Cardiac septum (tissue), 1 donor: ENCODE data around the gene CGB1. TPM values are rescaled to one million over a fixed set of nuclear protein-coding genes. Genes with fewer than 3 reads are reported as not detected.
"Not testable (repeated sequence)": the region's sequence is repeated elsewhere in the genome, so short reads cannot be mapped to it uniquely, and the experiment has no call there.

Experiments
- DNase-seq: peaks from one replicate; pipeline ENCODE4 v3.0.0-alpha.2; 2020; ENCODE audit warnings: low spot score
- intact Hi-C: fragments of 100-400 bp; cut with DNase I; formaldehyde crosslinking; loops from one replicate; pipeline ENCODE4 v1.14.0; 2022
- long read RNA-seq: library from polyadenylated mRNA; unstranded; transcript quantifications from one replicate; pipeline ENCODE4 v2.0.0, GENCODE V29; 2021
- total RNA-seq: library from RNA; stranded (reverse); fragmentation: NEBNext Ultra II Directional; extraction: Animal tissue kit (Norgen Biotek cat#: 25700); gene quantifications from one replicate; pipeline ENCODE4 v1.2.1, GENCODE V29; 2021
- donor health status: DM: no; HTN: no; CAD: no.

Gene CGB1
- not detected for total RNA-seq
- long read RNA-seq: 0 reads

DNA sequence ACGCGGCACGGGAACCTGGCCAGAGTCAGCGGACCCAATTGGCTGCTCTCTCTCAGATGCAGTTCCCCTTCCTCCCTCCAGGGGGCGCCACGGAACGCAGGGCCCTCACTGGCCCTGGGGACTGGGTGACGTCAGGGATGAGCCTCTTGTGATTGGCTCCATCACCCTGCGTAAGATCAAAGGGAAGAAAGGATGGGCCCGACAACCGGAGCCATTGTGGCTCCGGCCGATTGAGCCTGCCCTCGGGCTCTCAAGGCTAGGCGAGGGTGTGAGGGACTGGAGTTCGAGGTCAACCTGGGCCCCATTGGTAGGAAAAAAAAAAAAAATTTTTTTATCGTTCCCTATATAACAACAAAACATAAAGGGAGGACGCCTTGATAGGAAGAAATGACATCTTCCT, at the start of gene CGB1:
CGB1 (minus strand) TSS at position 81 of the 400 bp plus-strand sequence. CDS start 184 bp downstream, outside the sequence.
- DNase-seq, intact Hi-C loops: not testable (repeated sequence)

DNA sequence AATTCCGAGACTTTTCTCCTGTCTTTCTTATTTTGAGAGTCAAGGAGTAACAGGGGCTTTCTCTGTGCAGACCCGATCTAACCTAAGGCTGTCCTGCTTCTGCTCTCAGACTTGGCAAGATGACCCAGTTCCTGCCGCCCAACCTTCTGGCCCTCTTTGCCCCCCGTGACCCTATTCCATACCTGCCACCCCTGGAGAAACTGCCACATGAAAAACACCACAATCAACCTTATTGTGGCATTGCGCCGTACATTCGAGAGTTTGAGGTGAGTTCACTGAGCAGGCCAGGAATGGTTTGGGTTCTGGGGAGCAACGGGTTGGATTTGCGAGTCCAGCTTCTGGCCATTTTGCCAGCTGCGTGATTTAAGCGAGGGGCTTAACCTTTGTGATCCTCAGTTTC, 49.6 kb upstream of the CGB1 start:
- DNase-seq: no peak
- intact Hi-C loops: no loop called here

DNA sequence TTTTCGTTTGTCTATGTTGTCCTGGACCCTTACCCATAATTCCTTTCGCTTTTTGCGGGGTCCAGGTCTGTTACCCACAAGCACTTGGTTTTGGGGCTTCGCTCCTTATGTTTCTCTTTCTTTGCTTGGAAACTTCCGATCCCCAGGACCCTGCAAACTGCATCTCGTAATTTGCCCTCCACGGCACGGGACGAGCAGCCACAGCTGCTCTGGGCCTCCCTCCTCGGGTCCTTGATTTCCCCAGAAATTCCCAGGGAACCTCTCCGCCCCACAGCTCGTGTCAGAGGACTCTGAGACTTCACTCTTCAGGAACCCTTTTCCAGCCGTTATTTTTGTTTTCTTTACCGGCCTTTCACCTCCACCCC, 49.2 kb upstream of the CGB1 start:
- DNase-seq: no peak
- intact Hi-C loops: no loop called here

DNA sequence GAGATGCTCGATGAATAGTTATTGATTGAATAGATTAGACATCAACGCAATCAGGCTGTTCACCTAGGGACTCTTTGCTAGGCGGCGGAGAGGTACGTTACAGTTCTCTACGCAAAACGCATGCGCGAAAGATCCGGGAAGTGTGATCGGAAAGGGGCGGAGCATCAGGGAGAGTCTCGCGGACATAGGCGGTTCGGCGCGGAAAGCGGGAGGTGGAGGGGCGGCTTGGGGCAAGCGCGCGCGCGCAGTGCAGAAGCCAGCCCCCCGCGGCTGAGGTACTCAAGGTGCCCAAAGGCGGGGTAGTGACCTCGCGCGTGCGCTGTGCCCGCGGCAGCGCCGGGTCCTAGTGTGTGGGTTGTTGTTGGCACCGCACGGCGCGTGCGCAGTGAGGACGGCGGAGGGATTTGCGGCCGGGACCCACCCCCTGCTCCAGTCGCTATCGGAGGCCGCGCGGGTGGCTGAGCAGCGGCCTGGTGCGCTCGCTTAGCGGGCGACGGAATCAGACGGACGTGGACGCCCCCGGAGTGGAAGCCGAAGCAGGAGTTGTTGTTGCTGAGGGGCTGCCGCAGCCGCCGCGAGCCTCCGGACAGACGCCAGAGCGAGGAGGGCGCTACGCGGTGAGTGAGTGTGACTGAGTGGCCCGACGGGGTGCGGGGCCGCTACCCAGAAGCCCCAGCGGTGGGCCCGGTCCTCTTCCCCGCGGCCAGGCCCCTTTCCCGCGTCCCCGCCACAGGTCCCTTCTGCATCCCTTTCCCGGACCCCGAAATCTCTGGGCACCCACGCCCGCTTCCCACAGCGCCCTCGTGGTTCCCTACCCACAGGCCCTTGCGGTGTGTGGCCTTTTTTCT, 48.5 kb upstream of the CGB1 start, which contains the start of gene SNRNP70:
SNRNP70 (plus strand) TSS at position 432 of the 848 bp plus-strand sequence. CDS start 964 bp downstream, outside the sequence.
- DNase-seq: peak; percentile 99
- intact Hi-C loops: no loop called here

DNA sequence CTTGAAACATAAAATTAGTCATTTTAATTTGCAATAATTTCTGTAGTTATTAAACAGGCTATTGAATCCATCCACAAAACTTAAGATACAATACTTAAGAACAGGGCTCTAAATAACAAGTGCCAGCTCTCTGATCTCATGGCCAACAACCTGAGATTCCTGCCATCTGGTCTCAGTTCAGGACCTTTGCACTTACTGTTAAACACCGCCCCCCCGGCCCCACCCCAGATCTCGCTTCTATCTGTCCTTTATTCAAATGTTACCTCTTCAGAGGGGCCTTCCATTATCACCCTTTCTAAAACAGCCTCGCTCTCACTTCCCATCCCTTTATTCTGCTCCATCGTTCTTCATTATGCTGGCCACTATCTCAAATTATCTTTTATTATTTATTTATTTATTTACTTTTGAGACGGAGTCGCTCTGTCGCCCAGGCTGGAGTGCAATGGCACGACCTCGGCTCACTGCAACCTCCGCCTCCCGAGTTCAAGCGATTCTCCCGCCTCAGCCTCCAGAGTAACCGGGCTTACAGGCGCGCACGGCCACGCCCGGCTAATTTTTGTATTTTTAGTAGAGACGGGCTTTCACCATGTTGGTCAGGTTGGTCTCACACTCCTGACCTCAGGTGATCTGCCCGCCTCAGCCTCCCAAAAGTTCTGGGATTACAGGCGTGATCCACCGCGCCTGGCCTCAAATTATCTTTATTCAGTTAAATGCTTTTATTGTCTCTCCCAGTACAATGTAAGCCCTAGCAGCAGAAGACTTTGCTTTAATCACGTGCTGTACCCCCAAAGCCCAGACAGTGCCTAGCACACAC, 47.7 kb upstream of the CGB1 start:
- intact Hi-C loops: no loop called here
- DNase-seq: no peak

DNA sequence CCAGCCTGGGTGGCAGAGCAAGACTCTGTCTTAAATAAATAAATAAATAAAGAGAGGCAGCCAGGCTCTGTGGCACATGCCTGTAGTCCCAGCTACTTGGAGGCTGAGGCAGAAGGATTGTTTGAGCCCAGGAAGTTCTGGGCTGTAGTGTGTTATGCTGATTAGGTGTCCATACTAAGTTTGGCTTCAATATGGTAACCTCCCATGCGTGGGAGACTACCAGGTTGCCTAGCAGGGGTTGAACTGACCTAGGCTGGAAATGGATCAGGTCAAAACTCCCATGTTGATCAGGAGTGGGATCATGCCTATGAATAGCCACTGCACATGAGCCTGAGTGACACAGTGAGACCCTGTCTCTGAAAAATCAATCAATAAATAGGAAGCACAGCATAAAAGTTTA, 44.6 kb upstream of the CGB1 start:
- intact Hi-C loops: no loop called here
- no peak for DNase-seq

DNA sequence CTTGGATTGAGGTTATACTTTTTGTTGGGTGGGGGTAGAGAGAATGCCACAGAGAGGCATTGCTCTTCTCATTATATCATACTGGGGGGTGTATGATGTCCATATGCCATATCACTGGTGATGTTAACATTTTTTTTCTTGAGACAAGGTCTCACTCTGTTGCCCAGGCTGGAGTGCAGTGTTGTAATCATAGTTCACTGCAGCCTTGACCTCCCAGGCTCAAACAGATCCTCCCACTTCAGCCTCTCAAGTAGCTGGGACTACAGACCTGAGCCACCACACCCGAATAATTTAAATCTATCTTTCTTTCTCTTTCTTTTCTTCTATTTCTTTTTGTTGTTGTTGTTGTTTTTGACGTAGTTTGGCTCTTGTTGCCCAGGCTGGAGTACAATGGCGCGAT, 43.7 kb upstream of the CGB1 start:
- intact Hi-C loops: no loop called here
- no peak for DNase-seq

DNA sequence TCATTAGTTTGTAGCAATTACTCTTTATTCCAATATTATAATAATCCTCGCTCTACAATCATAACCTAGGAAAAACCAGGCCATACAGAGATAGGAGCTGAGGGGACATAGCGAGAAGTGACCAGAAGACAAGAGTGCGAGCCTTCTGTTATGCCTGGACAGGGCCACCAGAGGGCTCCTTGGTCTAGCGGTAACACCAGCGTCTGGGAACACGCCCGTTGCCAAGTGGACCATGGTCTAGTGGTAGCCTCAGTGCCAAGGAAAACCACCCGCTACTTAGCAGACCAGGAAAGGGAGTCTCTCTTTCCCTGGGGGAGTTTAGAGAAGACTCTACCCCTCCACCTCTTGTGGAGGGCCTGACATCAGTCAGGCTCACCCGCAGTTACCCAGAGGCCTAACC, 38.2 kb upstream of the CGB1 start:
- DNase-seq: peak; percentile 80
- intact Hi-C loops: not testable (repeated sequence)

DNA sequence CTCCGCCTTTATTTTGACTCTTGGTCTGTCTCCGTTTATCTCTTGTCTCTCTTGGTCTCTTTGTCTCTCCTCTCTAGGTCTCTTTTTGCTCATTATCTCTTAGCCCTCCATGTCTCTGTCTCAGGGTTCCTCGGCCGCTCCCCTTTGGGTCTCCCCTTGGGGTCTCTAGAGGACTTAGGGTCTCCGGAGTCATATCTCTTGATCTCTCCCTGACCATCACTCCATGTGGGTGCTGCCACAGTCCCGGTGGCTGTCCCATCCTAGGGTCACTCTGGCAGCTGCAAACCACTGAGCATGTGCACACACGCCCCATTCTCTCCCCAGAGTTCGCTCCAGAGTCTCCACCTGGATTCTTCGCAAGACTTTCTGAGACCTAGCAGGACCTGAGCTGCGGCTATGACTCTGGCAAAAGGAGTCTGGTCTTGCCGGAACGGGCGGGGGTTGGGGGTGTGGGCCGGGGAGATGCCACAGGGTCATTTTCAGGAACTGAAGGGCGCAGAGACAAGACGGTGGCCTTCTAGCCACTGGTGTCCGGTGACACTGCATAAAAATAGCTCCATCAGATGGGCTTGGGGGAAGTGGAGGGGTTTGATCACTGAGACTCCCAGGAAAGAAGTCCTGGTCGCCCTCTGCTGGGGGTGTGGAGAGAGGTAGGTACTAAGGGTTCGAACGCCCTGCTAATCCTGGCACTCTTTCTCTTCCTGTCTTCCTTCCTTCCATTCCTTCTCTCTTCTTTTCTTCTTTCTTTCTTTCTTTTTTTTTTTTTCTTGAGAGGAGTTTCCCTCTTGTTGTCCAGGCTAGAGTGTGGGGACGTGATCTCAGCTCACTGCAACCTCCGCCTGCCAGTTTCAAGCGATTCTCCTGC, 37.1 kb upstream of the CGB1 start:
- intact Hi-C loops: no loop called here
- no peak for DNase-seq

DNA sequence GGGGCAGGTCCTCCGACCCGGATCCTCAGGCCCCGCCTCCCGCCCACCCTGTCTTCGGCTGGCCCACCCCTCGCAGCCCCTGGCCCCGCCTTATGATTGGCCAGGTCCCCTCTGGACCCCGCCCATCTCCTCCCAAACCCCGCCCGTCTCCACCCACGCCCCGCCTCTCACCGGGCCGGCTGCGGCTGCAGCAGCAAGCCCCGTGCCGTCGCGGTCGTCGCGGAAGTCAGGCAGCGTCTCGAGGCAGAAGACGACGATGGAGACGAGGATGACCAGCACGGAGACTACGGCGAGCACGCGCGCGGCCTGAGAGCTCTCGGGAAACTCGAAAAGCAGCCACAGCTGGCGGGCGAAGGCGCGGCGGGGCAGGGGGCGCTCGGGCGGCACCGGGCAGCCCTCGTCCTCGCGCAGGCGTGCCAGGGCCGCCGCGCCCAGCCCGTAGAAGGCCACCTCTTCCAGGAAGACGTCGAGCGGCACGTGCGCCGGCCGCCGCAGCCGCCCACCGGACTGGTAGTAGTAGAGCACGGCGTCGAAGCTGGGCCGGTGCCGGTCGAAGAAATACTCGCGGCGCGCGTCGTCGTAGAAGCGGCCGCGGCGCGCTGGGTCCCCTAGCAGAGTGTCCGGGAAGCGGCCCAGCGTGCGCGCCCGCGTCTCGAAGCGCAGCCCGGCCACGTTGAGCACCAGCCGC, 35.3 kb upstream of the CGB1 start:
- intact Hi-C loops: no loop called here
- no peak for DNase-seq

DNA sequence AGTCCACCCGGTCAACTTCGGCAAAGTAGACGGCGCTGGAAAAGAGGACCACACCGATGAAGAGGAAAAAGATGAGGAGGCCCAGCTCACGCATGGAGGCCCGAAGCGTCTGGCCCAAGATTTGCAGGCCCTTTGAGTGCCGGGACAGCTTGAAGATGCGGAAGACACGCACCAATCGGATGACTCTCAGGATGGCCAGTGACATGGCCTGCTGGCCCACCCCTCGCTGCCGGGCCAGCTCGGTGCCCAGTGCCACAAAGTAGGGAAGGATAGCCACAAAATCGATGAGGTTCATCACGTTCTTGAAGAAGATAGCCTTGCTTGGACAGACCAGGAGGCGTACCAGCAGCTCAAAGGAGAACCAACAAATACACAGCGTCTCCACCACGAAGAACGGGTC, 33.7 kb upstream of the CGB1 start:
- DNase-seq: no peak
- intact Hi-C loops: no loop called here

DNA sequence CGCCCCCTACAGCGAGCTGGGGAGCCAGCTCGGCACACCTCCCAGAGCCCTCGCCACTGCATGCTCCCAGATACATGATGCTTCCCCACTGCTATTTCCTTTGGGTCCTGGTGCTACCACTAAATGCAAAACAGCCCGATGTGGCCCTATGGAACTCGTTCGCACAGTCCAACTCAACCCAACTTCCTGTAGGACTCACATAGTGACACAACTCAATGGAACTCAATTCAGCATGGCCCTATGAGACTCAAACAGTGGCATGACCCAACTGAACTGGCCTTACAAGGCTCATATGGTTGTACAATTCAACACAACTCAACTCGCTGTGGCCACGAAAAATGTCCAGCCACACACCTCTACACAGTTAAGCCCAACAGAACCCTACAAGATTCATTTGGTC, 32.3 kb upstream of the CGB1 start:
- no peak for DNase-seq
- intact Hi-C loops: no loop called here

DNA sequence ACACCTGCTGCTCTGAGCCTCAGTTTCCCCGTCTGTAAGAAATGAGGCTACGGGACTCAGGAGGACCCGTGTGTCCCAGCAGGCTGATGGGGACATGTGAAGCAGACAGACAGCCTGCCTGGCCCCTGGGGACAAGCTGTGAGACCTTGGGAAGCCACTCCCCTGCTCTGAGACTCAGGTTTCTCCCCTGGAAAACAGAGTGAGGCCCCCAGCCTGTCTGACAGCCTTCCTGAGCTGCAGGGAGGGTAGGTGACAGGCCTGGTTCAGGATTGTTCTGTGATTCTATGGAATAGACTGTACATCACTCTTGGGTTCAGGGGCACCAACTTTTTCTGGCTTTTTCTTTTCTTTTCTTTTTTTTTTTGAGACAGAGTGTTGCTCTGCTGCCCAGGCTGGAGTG, 30.9 kb upstream of the CGB1 start:
- DNase-seq: no peak
- intact Hi-C loops: no loop called here

DNA sequence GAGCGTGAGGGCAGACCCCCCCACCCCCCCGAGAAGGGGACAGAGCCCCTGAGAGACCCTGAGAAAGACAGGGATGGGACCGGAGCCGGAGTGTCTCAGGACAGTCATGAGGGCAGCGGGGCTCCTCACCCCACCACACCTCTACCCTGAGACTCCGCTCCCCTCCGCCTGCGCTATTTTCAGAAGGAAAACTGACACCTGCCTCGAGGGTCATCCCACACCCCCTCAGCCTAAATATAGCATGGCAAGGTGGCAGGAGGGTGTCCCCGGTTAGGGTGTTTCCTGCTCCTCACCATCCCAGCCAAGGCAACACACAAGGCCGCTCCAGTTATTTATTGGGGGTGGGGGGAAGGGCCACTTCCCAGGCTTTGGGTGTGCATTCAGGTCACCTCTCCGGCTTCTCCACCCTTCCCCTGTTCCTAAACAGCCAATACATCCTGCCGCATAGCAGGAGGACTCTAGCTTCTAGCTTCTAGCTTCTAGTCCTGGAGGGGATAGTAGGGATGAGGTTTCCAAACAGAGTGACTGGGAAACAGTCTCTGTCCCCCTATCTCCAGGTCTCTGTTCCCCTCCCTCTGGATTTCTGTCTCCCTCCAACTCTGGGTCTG, 29.3 kb upstream of the CGB1 start:
- intact Hi-C loops: no loop called here
- no peak for DNase-seq

DNA sequence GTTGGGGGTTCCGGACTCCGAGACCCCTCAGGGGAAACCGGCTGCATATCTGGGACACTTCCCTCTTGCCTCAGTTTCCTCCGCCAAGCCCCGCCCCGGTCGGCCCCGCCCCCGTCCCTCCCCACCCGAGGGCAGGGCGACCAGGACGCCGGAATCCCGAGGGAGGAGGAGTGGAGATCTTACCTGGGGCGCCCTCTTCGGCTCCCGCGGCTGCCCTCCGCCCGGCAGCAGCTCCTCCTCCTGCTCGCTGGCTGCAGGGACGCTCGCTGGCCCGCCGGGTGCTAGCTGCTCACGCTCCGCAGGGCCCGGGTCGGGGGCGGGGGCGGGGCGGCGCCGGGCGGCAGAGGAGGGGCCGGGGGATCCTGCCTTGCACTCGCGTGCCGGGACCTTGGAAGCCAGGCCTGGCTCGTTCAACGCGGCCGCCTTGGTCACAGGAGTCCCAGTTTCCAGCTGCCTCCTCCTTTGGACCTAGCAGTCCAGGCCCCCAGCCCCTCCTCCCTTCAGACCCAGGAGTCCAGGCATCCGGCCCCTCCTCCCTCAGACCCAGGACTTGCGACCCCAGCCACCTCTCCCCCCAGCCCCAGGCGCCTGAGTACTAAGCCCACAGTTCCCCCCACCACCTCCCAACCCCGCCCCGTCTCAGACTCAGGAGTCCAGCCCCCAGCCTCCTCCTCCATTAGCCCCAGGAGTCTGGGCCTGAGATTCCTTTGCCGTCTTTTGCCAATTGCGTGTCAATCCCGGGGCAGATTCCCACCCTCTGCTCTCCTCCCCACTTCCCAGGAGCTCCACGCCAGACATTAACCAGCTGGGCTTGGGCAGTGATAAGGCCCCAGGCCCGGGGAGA, 28.3 kb upstream of the CGB1 start, which contains the start of gene NTF4:
NTF4 (minus strand) TSS at position 51 of the 844 bp plus-strand sequence. CDS start 2,821 bp downstream, outside the sequence.
- intact Hi-C loops: no loop called here
- no peak for DNase-seq

DNA sequence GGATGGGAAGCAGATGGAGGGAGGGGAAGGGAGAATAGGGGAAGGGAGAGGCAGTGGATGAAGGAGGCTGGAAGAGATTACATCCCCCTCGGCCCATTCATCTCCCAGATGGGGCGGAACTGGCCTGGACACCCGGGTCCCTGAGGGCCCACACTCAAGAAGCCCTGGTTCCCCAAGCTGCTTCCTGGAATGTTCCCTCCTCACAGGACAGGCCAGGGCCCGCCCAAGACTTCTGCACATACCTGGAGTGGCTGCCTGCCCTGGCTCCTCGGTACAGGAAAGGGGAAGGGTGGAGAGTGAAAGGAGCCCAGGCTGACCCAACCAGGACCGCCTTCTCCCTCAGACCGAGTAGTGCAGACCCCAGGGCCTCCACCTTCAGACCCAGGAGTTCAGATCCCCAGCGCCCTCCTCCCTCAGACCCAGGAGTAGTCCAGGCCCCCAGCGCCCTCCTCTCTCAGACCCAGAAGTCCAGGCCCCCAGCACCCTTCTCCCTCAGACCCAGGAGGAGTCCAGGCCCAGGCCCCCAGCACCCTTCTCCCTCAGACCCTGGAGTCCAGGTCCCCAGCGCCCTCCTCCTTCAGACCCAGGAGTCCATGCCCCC, 27.4 kb upstream of the CGB1 start:
- intact Hi-C loops: no loop called here

DNA sequence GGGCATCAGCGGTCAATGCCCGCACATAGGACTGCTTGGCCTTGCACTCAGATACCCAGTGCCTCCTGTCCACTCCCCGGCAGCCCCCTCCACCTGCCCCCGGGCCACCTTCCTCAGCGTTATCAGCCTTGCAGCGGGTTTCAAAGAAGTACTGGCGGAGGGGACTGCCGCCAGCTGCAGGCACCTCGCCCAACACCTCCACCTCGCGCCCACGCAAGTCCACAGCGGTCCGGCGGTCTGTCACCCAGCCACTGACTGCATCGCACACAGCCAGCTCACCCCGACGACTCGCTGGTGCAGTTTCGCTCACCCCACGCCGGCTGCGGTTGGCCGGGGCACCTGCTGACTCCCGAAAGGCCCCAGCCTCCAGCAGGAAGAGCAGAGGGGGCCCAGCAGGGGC, 24.8 kb upstream of the CGB1 start:
- intact Hi-C loops: no loop called here
- no peak for DNase-seq

More for the DNA sequence above, 27.4 kb upstream of the CGB1 start:
- DNase-seq: no peak
